ENCODE results near the gene FNDC3A.

The FNDC3A gene

GRCh38 chr13:49020328-49020727, 44.6 kb downstream of the FNDC3A start:
- no peak overlapping the region for H3K4me3 ChIP-seq (ENCODE audit: low read length)
- peaks cover 6% of the 10 kb centered on the region for H3K9me3 ChIP-seq (ENCODE audit: control insufficient read depth, low read length)
- H3K36me3 ChIP-seq (ENCODE audit: control insufficient read depth, insufficient read depth, low read length, severe bottlenecking), result no peaks in the 10 kb centered on the region
- peaks cover 28% of the 10 kb centered on the region for H3K4me1 ChIP-seq (ENCODE audit: control insufficient read depth, insufficient read depth, low read length)
- no peaks in the 10 kb centered on the region for H3K27me3 ChIP-seq (replicated peaks; ENCODE audit: control insufficient read depth, insufficient read depth, low read length)
- no peak overlapping the region for H3K9ac ChIP-seq (ENCODE audit: low read length)
- DNase-seq (ENCODE audit: low read depth), result no peak

- Histone ChIP-seq H3K9ac (ENCODE audit: low read length) (no peak overlapping the region), H3K27me3 (replicated peaks; ENCODE audit: control insufficient read depth, insufficient read depth, low read length) (no peaks in the 10 kb centered on the region), H3K4me1 (ENCODE audit: control insufficient read depth, insufficient read depth, low read length) (peaks cover 28% of the 10 kb centered on the region), H3K4me3 (ENCODE audit: low read length) (no peak overlapping the region), H3K36me3 (ENCODE audit: control insufficient read depth, insufficient read depth, low read length, severe bottlenecking) (no peaks in the 10 kb centered on the region), H3K9me3 (ENCODE audit: control insufficient read depth, low read length) (peaks cover 6% of the 10 kb centered on the region)
- DNase-seq (ENCODE audit: low read depth), result no peak
Observed at GRCh38 chr13:49020940-49021553, 45.3 kb downstream of the FNDC3A start.

- no peaks in the 10 kb centered on the region for H3K27me3 ChIP-seq (replicated peaks; ENCODE audit: control insufficient read depth, insufficient read depth, low read length)
- H3K9ac ChIP-seq (ENCODE audit: low read length), result peak overlapping the region; percentile 33
- no peak overlapping the region for H3K4me3 ChIP-seq (ENCODE audit: low read length)
- no peaks in the 10 kb centered on the region for H3K36me3 ChIP-seq (ENCODE audit: control insufficient read depth, insufficient read depth, low read length, severe bottlenecking)
- DNase-seq (ENCODE audit: low read depth), result no peak
- H3K4me1 ChIP-seq (ENCODE audit: control insufficient read depth, insufficient read depth, low read length), result peaks cover 29% of the 10 kb centered on the region
- H3K9me3 ChIP-seq (ENCODE audit: control insufficient read depth, low read length), result peaks cover 6% of the 10 kb centered on the region
Observed at GRCh38 chr13:49021953-49022352, 46.2 kb downstream of the FNDC3A start.

GRCh38 chr13:49022472-49023144, 46.9 kb downstream of the FNDC3A start:
- Histone ChIP-seq H3K4me1 (ENCODE audit: control insufficient read depth, insufficient read depth, low read length) (peaks cover 35% of the 10 kb centered on the region), H3K4me3 (ENCODE audit: low read length) (peak overlapping the region; percentile 45), H3K27me3 (replicated peaks; ENCODE audit: control insufficient read depth, insufficient read depth, low read length) (no peaks in the 10 kb centered on the region), H3K9ac (ENCODE audit: low read length) (peak overlapping the region; percentile 33), H3K36me3 (ENCODE audit: control insufficient read depth, insufficient read depth, low read length, severe bottlenecking) (no peaks in the 10 kb centered on the region), H3K9me3 (ENCODE audit: control insufficient read depth, low read length) (peaks cover 6% of the 10 kb centered on the region)
- DNase-seq (ENCODE audit: low read depth), result peak; percentile 36

- H3K4me1 ChIP-seq (ENCODE audit: control insufficient read depth, insufficient read depth, low read length), result peaks cover 35% of the 10 kb centered on the region
- peak overlapping the region; percentile 13 for H3K9ac ChIP-seq (ENCODE audit: low read length)
- H3K9me3 ChIP-seq (ENCODE audit: control insufficient read depth, low read length), result peaks cover 6% of the 10 kb centered on the region
- H3K36me3 ChIP-seq (ENCODE audit: control insufficient read depth, insufficient read depth, low read length, severe bottlenecking), result no peaks in the 10 kb centered on the region
- no peaks in the 10 kb centered on the region for H3K27me3 ChIP-seq (replicated peaks; ENCODE audit: control insufficient read depth, insufficient read depth, low read length)
- DNase-seq (ENCODE audit: low read depth), result peak; percentile 57
- no peak overlapping the region for H3K4me3 ChIP-seq (ENCODE audit: low read length)
Observed at GRCh38 chr13:49023431-49023830, 47.7 kb downstream of the FNDC3A start.

GRCh38 chr13:49026851-49027250, 51.1 kb downstream of the FNDC3A start:
- peak overlapping the region; percentile 59 for H3K4me3 ChIP-seq (ENCODE audit: low read length)
- H3K4me1 ChIP-seq (ENCODE audit: control insufficient read depth, insufficient read depth, low read length), result peaks cover 27% of the 10 kb centered on the region
- H3K27me3 ChIP-seq (replicated peaks; ENCODE audit: control insufficient read depth, insufficient read depth, low read length), result no peaks in the 10 kb centered on the region
- peaks cover 6% of the 10 kb centered on the region for H3K9me3 ChIP-seq (ENCODE audit: control insufficient read depth, low read length)
- peak overlapping the region; percentile 34 for H3K9ac ChIP-seq (ENCODE audit: low read length)
- peak; percentile 69 for DNase-seq (ENCODE audit: low read depth)
- no peaks in the 10 kb centered on the region for H3K36me3 ChIP-seq (ENCODE audit: control insufficient read depth, insufficient read depth, low read length, severe bottlenecking)

GRCh38 chr13:49029570-49029969, 53.9 kb downstream of the FNDC3A start:
- H3K9ac ChIP-seq (ENCODE audit: low read length), result no peak overlapping the region
- no peak overlapping the region for H3K4me3 ChIP-seq (ENCODE audit: low read length)
- DNase-seq (ENCODE audit: low read depth), result no peak
- H3K9me3 ChIP-seq (ENCODE audit: control insufficient read depth, low read length), result no peaks in the 10 kb centered on the region
- no peaks in the 10 kb centered on the region for H3K36me3 ChIP-seq (ENCODE audit: control insufficient read depth, insufficient read depth, low read length, severe bottlenecking)
- peaks cover 8% of the 10 kb centered on the region for H3K4me1 ChIP-seq (ENCODE audit: control insufficient read depth, insufficient read depth, low read length)
- H3K27me3 ChIP-seq (replicated peaks; ENCODE audit: control insufficient read depth, insufficient read depth, low read length), result no peaks in the 10 kb centered on the region

GRCh38 chr13:49030213-49030612, 54.5 kb downstream of the FNDC3A start:
- H3K4me1 ChIP-seq (ENCODE audit: control insufficient read depth, insufficient read depth, low read length), result peaks cover 8% of the 10 kb centered on the region
- DNase-seq (ENCODE audit: low read depth), result no peak
- H3K36me3 ChIP-seq (ENCODE audit: control insufficient read depth, insufficient read depth, low read length, severe bottlenecking), result no peaks in the 10 kb centered on the region
- no peaks in the 10 kb centered on the region for H3K27me3 ChIP-seq (replicated peaks; ENCODE audit: control insufficient read depth, insufficient read depth, low read length)
- H3K9ac ChIP-seq (ENCODE audit: low read length), result no peak overlapping the region
- H3K4me3 ChIP-seq (ENCODE audit: low read length), result no peak overlapping the region
- H3K9me3 ChIP-seq (ENCODE audit: control insufficient read depth, low read length), result no peaks in the 10 kb centered on the region

- no peak overlapping the region for H3K4me3 ChIP-seq (ENCODE audit: low read length)
- no peaks in the 10 kb centered on the region for H3K27me3 ChIP-seq (replicated peaks; ENCODE audit: control insufficient read depth, insufficient read depth, low read length)
- no peak for DNase-seq (ENCODE audit: low read depth)
- H3K4me1 ChIP-seq (ENCODE audit: control insufficient read depth, insufficient read depth, low read length), result no peaks in the 10 kb centered on the region
- no peak overlapping the region for H3K9ac ChIP-seq (ENCODE audit: low read length)
- H3K9me3 ChIP-seq (ENCODE audit: control insufficient read depth, low read length), result no peaks in the 10 kb centered on the region
- H3K36me3 ChIP-seq (ENCODE audit: control insufficient read depth, insufficient read depth, low read length, severe bottlenecking), result no peaks in the 10 kb centered on the region
Observed at GRCh38 chr13:49040872-49041271, 65.2 kb downstream of the FNDC3A start.

GRCh38 chr13:49042476-49042875, 66.8 kb downstream of the FNDC3A start:
- H3K27me3 ChIP-seq (replicated peaks; ENCODE audit: control insufficient read depth, insufficient read depth, low read length), result no peaks in the 10 kb centered on the region

GRCh38 chr13:49044008-49044407, 68.3 kb downstream of the FNDC3A start:
- Histone ChIP-seq H3K4me1 (ENCODE audit: control insufficient read depth, insufficient read depth, low read length) (no peaks in the 10 kb centered on the region), H3K9me3 (ENCODE audit: control insufficient read depth, low read length) (no peaks in the 10 kb centered on the region), H3K36me3 (ENCODE audit: control insufficient read depth, insufficient read depth, low read length, severe bottlenecking) (no peaks in the 10 kb centered on the region), H3K27me3 (replicated peaks; ENCODE audit: control insufficient read depth, insufficient read depth, low read length) (no peaks in the 10 kb centered on the region), H3K4me3 (ENCODE audit: low read length) (no peak overlapping the region), H3K9ac (ENCODE audit: low read length) (no peak overlapping the region)
- no peak for DNase-seq (ENCODE audit: low read depth)

More at GRCh38 chr13:49042476-49042875, 66.8 kb downstream of the FNDC3A start:
- Histone ChIP-seq H3K4me1 (ENCODE audit: control insufficient read depth, insufficient read depth, low read length) (no peaks in the 10 kb centered on the region), H3K4me3 (ENCODE audit: low read length) (no peak overlapping the region), H3K9ac (ENCODE audit: low read length) (no peak overlapping the region), H3K9me3 (ENCODE audit: control insufficient read depth, low read length) (no peaks in the 10 kb centered on the region), H3K36me3 (ENCODE audit: control insufficient read depth, insufficient read depth, low read length, severe bottlenecking) (no peaks in the 10 kb centered on the region)
- DNase-seq (ENCODE audit: low read depth), result no peak
